K562 (cell line): Measurements from ENCODE around the gene SPEF1. TPM values are rescaled to one million over a fixed set of nuclear protein-coding genes. Genes with fewer than 3 reads are reported as not detected.

Source experiments
- ARID2 ChIP-seq: fragments of 450-650 bp; IDR thresholded peaks from 2 replicates; pipeline ENCODE4 v1.6.1; 2017; ENCODE audit warnings: antibody characterized with exemption, mild to moderate bottlenecking
- BRF1 ChIP-seq: IDR thresholded peaks from 3 replicates; pipeline ENCODE4 v1.6.1; 2011; ENCODE audit warnings: borderline replicate concordance, mild to moderate bottlenecking; ENCODE audit not compliant: insufficient read length; ENCODE audit errors: extremely low read depth
- CCAR2 ChIP-seq: fragments of 200-400 bp; formaldehyde crosslinking; IDR thresholded peaks from 2 replicates; pipeline ENCODE4 v1.6.1; 2017; ENCODE audit warnings: mild to moderate bottlenecking, low read depth, low read length
- EGR1 ChIP-seq: fragments of 450-650 bp; conservative IDR thresholded peaks from 2 replicates; pipeline ENCODE4 v1.6.1; 2017; ENCODE audit warnings: mild to moderate bottlenecking
- ELF4 ChIP-seq: fragments of 450-650 bp; formaldehyde crosslinking; IDR thresholded peaks from 2 replicates; pipeline ENCODE4 v1.4.0; 2022; ENCODE audit warnings: missing genetic modification characterization
- FOXJ3 ChIP-seq: sonication (generic); formaldehyde crosslinking; IDR thresholded peaks from 2 replicates; pipeline ENCODE4 v1.4.0; 2020; ENCODE audit warnings: mild to moderate bottlenecking, missing genetic modification reagents
- FOXK2 ChIP-seq, 2 experiments: fragments of 450-650 bp; IDR thresholded peaks in 1 of 2; conservative IDR thresholded peaks in 1 of 2; 2 replicates each; pipeline ENCODE4 v1.6.1; 2016; ENCODE audit warnings: low read depth in 2 of 2, mild to moderate bottlenecking in 1 of 2
- HMG20B ChIP-seq: fragments of 250-450 bp; sonication (Bioruptor Pico); IDR thresholded peaks from 2 replicates; pipeline ENCODE4 v1.5.0; 2021; ENCODE audit warnings: mild to moderate bottlenecking
- MAFF ChIP-seq: IDR thresholded peaks from 2 replicates; pipeline ENCODE4 v1.6.1; 2012; ENCODE audit warnings: low read length, improper control_type of control experiment
- MYC ChIP-seq, 2 experiments: fragments of 250-450 bp in 1 of 2; sonication (Bioruptor Pico) in 1 of 2; IDR thresholded peaks; 2 replicates each; pipeline versions ENCODE4 v1.5.1 to v1.6.1; 2012 to 2021; ENCODE audit warnings: low read depth in 2 of 2, borderline replicate concordance in 1 of 2, improper control_type of control experiment in 1 of 2, low read length in 1 of 2, mild to moderate bottlenecking in 1 of 2, moderate library complexity in 1 of 2
- NFYB ChIP-seq: IDR thresholded peaks from 2 replicates; pipeline ENCODE4 v1.6.1; 2011; ENCODE audit warnings: mild to moderate bottlenecking, moderate library complexity; ENCODE audit not compliant: insufficient read length; ENCODE audit errors: extremely low read depth
- RAD21 ChIP-seq, 2 experiments: fragments of 250-450 bp in 1 of 2; fragments of 450-650 bp in 1 of 2; sonication (Bioruptor Pico) in 1 of 2; formaldehyde crosslinking in 1 of 2; IDR thresholded peaks in 1 of 2; conservative IDR thresholded peaks in 1 of 2; 2 replicates each; pipeline versions ENCODE4 v1.4.0 to v1.8.0; 2020 to 2022; ENCODE audit warnings: mild to moderate bottlenecking in 2 of 2, moderate library complexity in 1 of 2
- RBM14 ChIP-seq: fragments of 200-400 bp; formaldehyde crosslinking; IDR thresholded peaks from 2 replicates; pipeline ENCODE4 v1.6.1; 2018; ENCODE audit warnings: low read depth, mild to moderate bottlenecking, low read length, moderate library complexity, borderline replicate concordance; ENCODE audit not compliant: insufficient read depth
- SAFB ChIP-seq: fragments of 200-400 bp; formaldehyde crosslinking; IDR thresholded peaks from 2 replicates; pipeline ENCODE4 v1.6.1; 2017; ENCODE audit warnings: low read depth, low read length, borderline replicate concordance
- SLC30A9 ChIP-seq: fragments of 250-450 bp; sonication (Bioruptor Pico); IDR thresholded peaks from 2 replicates; pipeline ENCODE4 v1.8.0; 2022; ENCODE audit warnings: mild to moderate bottlenecking, moderate library complexity
- TEAD2 ChIP-seq: fragments of 450-650 bp; IDR thresholded peaks from 2 replicates; pipeline ENCODE4 v1.6.1; 2016; ENCODE audit warnings: missing genetic modification characterization, control low read depth, missing compliant biosample characterization
- TEAD4 ChIP-seq, 2 experiments: sonication (generic) in 1 of 2; formaldehyde crosslinking in 1 of 2; IDR thresholded peaks; 2 replicates each; pipeline versions ENCODE4 v1.6.1 to v1.8.0; 2012 to 2022; ENCODE audit warnings: borderline replicate concordance in 1 of 2, inconsistent platforms in 1 of 2, low read length in 1 of 2, mild to moderate bottlenecking in 1 of 2, missing genetic modification reagents in 1 of 2
- XRCC4 ChIP-seq: IDR thresholded peaks from one replicate; pipeline ENCODE4 v1.6.1; 2011; ENCODE audit not compliant: insufficient read depth, insufficient read length; ENCODE audit errors: extremely low read depth
- ZFPM2 ChIP-seq: fragments of 250-450 bp; sonication (Bioruptor Pico); IDR thresholded peaks from 2 replicates; pipeline ENCODE4 v1.5.1; 2022; ENCODE audit warnings: mild to moderate bottlenecking
- ZNF124 ChIP-seq: sonication (generic); formaldehyde crosslinking; IDR thresholded peaks from 2 replicates; pipeline ENCODE4 v1.8.1; 2022; ENCODE audit warnings: missing genetic modification reagents
- ZNF316 ChIP-seq: fragments of 450-650 bp; IDR thresholded peaks from 2 replicates; pipeline ENCODE4 v1.6.1; 2016
- ZNF699 ChIP-seq: fragments of 250-450 bp; sonication (Bioruptor Pico); IDR thresholded peaks from 2 replicates; pipeline ENCODE4 v1.8.0; 2021; ENCODE audit warnings: mild to moderate bottlenecking, moderate library complexity; ENCODE audit not compliant: insufficient replicate concordance
- ZNF830 ChIP-seq: fragments of 250-450 bp; sonication (Bioruptor Pico); IDR thresholded peaks from 2 replicates; pipeline ENCODE4 v1.5.0; 2021; ENCODE audit warnings: mild to moderate bottlenecking
- polyA plus RNA-seq, 8 experiments: library from polyadenylated mRNA; depleted of rRNA in 4 of 8; stranded (reverse) in 5 of 8; unstranded in 3 of 8; fragments of >200 nt; fragmentation: Nextera tagmentation in 2 of 8; fragmentation: Illumina TruSeq in 1 of 8; extraction: Ambion mirVana in 2 of 8; extraction: Trizol in 1 of 8; gene quantifications; 2 replicates each; pipeline versions ENCODE4 v1.2.1 to v1.2.3, GENCODE V29; 2011 to 2014; ENCODE audit warnings: inconsistent platforms in 1 of 8, missing spikeins in 1 of 8
- total RNA-seq, 7 experiments: library from RNA; depleted of rRNA in 6 of 7; stranded (reverse); fragments of >200 nt in 6 of 7; fragmentation: Illumina TruSeq in 2 of 7; extraction: Trizol in 2 of 7; gene quantifications; 2 replicates each; pipeline versions ENCODE4 v1.2.1 to v1.2.3, GENCODE V29; 2011 to 2021; ENCODE audit warnings: low replicate concordance in 1 of 7
- TF ChIP-seq, protein P1 (sequence below): sonication (generic); formaldehyde crosslinking; IDR thresholded peaks from 2 replicates; pipeline ENCODE4 v1.8.0; 2022; ENCODE audit warnings: missing genetic modification reagents, mild to moderate bottlenecking, borderline replicate concordance
- TF ChIP-seq, protein P2 (sequence below), 2 experiments: fragments of 200-800 bp in 1 of 2; sonication (Bioruptor generic) in 1 of 2; sonication (generic) in 1 of 2; formaldehyde crosslinking in 1 of 2; IDR thresholded peaks in 1 of 2; conservative IDR thresholded peaks in 1 of 2; 2 replicates each; pipeline versions ENCODE4 v1.5.0 to v1.6.1; 2016 to 2020; ENCODE audit warnings: missing compliant biosample characterization in 1 of 2, missing genetic modification characterization in 1 of 2, missing genetic modification reagents in 1 of 2

The SPEF1 gene
- total and polyA plus RNA-seq, 9 of the 15 experiments (the other 6 are each of a cell fraction or from before 2014, with no cell fraction given), result not detected

DNA sequence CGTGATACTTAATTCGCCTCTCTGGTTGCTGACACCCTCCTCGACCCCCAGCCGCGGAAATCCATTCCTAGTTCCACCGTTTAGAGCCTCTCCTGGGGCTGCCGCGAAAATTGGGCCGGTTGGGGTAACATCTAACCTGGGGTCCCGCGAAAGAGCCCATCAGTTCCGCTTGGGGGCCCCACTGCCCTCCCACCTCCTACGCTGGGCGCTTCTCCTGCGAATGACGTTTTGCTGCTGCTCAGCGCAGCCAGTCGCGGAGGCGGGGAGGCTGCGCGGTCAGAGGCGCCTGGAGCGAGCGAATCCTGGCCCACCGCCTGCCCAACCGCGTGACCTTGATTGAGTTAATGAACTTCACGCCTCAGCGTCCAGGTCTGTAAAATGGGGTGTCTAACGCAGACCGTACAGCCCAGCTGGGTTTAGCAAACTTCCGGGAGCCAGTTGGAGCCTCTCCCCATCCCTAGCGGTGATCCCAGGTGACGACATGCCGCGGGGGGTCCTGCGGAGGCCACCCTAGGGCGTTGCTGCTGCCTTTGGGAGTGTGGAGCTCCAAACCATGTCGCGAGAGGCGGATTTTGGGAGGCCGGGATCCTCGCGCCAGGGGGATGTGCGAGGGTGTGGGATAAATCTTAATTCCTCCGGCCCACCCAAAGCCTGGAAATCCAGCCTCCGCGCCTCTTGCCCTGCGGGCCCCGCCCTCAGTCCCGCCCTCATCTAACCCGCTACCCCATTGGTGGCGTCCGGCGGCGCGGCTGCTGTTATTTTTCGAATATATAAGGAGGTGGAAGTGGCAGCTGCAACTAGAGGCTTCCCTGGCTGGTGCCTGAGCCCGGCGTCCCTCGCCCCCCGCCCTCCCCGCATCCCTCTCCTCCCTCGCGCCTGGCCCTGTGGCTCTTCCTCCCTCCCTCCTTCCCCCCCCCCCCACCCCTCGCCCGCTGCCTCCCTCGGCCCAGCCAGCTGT lies 14.5 kb upstream of the SPEF1 start, which contains the start of gene CDC25B (continued):
- TF ChIP-seq, protein P1, sequence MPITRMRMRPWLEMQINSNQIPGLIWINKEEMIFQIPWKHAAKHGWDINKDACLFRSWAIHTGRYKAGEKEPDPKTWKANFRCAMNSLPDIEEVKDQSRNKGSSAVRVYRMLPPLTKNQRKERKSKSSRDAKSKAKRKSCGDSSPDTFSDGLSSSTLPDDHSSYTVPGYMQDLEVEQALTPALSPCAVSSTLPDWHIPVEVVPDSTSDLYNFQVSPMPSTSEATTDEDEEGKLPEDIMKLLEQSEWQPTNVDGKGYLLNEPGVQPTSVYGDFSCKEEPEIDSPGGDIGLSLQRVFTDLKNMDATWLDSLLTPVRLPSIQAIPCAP (CRISPR knock-in tag), result no peak
- TF ChIP-seq MAFF (no peak), TEAD4 (IDR thresholded peaks at IDR 0.05; ENCODE audit: low read length) (0 out of 2 replicates have a peak, but pooled peaks have one; percentile 27), TEAD4 (CRISPR knock-in tag; IDR thresholded peaks at IDR 0.05; ENCODE audit: borderline replicate concordance) (no peak), XRCC4 (no peak), ZNF316 (no peak), RBM14 (no peak), HMG20B (CRISPR knock-in tag) (no peak), ZNF830 (CRISPR knock-in tag) (no peak), FOXJ3 (CRISPR knock-in tag) (no peak), ELF4 (CRISPR knock-in tag) (no peak), SLC30A9 (CRISPR knock-in tag) (no peak), SAFB (no peak), TEAD2 (no peak), BRF1 (no peak), RAD21 (CRISPR knock-in tag; conservative IDR thresholded peaks at IDR 0.05 in 1 of 2, IDR thresholded peaks at IDR 0.05 in 1 of 2) (no peak), ZNF699 (CRISPR knock-in tag) (no peak), ZNF124 (CRISPR knock-in tag) (no peak), FOXK2 (conservative IDR thresholded peaks at IDR 0.05 in 1 of 2, IDR thresholded peaks at IDR 0.05 in 1 of 2; ENCODE audit: low read depth in 2 of 2) (no peak), MYC (IDR thresholded peaks at IDR 0.05; ENCODE audit: low read depth, low read length) (peak; percentile 24; the same call in 1 of the 2 replicates), MYC (CRISPR knock-in tag; IDR thresholded peaks at IDR 0.05; ENCODE audit: borderline replicate concordance, low read depth) (peak; percentile 39; the same call in 1 of the 2 replicates), ZFPM2 (CRISPR knock-in tag) (no peak), ARID2 (no peak), NFYB (peak; percentile 5), EGR1 (peak; percentile 83), CCAR2 (no peak)
- TF ChIP-seq, protein P2, sequence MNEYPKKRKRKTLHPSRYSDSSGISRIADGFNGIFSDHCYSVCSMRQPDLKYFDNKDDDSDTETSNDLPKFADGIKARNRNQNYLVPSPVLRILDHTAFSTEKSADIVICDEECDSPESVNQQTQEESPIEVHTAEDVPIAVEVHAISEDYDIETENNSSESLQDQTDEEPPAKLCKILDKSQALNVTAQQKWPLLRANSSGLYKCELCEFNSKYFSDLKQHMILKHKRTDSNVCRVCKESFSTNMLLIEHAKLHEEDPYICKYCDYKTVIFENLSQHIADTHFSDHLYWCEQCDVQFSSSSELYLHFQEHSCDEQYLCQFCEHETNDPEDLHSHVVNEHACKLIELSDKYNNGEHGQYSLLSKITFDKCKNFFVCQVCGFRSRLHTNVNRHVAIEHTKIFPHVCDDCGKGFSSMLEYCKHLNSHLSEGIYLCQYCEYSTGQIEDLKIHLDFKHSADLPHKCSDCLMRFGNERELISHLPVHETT (CRISPR knock-in tag; conservative IDR thresholded peaks at IDR 0.05 in 1 of 2, IDR thresholded peaks at IDR 0.05 in 1 of 2), result no peak
